Stimulated activated naive CD8-positive, alpha-beta T cell treated with anti-CD3 and anti-CD28 coated beads, Interleukin-15, Interleukin-2, amounts not matched to agents 100 U/mL and 50 U/mL, for 24 hours (primary cell): ENCODE data around the gene HSPA5.

ENCODE experiments used
- ATAC-seq: fragments of 150-1000 bp; cut with Tn5 transposase; one replicate; pipeline ENCODE4 v1.10.0; 2021
- DNase-seq: peaks from one replicate; pipeline ENCODE4 v3.0.0; 2021

Gene HSPA5

DNA sequence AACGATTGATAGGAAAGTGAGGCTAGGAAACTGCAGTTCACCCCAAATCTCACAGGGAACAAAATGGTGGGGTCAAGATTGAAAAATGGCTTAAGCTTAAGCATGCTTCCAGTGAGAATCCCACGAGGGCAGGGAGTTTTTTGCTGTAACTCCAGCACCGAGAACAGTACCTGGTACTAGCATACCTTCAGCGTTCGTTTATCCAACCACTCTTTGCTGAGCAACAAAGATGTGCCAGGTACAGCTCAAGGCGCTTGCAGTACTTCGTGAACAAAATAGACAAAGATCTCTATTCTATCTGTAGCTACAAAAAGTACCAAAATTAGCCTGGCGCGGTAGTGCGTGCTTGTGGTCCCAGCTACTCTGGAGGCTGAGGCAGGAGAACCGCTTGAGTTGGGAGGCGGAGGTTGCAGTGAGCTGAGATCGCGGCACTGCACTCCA, 50.8 kb downstream of the HSPA5 start:
- DNase-seq (peak; percentile 31), ATAC-seq (no peak)

GRCh38 chr9:125189361-125190289, 51.5 kb downstream of the HSPA5 start, which contains the start of gene PPP6C:
PPP6C (minus strand) TSS chr9:125189803; CDS start chr9:125189718, 85 bp downstream.
- DNase-seq = peak; percentile 99
- ATAC-seq = peak; percentile 98

DNA sequence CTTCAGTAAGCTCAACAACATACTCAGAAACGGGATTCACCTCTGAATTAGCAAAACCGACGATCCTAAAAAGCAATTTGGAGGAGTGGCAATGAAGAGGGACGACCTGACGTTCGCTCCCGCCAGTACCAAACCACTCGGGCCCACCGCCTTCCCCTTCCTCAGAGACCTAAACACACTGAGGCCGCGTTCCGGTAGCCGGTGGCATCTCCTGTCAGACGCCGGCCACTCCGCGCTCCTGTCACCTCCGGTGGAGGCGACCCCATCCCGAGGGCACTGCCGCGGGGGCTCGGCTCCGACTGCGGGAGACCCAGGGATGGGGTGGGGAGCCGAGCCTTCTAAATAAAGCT, 52.2 kb downstream of the HSPA5 start:
- ATAC-seq (peak; percentile 1), DNase-seq (peak; percentile 51)
